ENCODE data around the gene PLVAP.

Gene PLVAP

DNA sequence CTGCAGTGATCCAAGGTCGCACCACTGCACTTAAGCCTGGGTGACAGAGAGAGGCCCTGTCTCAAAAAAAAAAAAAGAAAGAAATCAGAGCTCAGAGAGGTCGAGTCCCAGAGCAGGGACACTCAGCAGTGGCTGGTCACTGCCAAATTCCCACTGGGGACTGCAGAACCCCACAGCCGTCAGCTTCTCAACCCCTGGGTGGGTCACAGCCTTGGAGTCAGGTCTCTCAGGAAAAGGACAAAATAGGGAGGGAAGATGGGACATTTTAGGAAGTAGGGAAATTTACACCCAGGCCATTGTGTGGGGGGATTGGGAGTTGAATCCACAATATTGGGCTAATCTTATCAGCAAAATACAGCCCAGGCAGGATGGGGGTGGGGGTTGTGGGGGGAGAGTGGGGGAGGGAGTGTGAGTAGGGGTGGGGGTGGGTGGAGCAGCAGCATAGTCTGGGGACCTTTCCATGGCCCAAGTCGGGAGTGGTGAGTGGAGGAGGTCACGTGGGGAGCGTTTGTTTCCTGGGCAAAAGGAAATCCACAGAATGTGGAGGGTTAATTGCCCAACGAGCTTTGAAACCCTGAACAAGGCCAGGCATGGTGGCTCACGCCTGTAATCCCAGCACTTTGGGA lies 21.9 kb upstream of the PLVAP start:
- no peak for DNase-seq (ENCODE audit: low spot score)
- Histone ChIP-seq H3K4me3 (no peak overlapping the region), H3K27ac (no peak overlapping the region)
- TF ChIP-seq, protein P1, sequence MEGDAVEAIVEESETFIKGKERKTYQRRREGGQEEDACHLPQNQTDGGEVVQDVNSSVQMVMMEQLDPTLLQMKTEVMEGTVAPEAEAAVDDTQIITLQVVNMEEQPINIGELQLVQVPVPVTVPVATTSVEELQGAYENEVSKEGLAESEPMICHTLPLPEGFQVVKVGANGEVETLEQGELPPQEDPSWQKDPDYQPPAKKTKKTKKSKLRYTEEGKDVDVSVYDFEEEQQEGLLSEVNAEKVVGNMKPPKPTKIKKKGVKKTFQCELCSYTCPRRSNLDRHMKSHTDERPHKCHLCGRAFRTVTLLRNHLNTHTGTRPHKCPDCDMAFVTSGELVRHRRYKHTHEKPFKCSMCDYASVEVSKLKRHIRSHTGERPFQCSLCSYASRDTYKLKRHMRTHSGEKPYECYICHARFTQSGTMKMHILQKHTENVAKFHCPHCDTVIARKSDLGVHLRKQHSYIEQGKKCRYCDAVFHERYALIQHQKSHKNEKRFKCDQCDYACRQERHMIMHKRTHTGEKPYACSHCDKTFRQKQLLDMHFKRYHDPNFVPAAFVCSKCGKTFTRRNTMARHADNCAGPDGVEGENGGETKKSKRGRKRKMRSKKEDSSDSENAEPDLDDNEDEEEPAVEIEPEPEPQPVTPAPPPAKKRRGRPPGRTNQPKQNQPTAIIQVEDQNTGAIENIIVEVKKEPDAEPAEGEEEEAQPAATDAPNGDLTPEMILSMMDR (IDR thresholded peaks at IDR 0.05): no peak

DNA sequence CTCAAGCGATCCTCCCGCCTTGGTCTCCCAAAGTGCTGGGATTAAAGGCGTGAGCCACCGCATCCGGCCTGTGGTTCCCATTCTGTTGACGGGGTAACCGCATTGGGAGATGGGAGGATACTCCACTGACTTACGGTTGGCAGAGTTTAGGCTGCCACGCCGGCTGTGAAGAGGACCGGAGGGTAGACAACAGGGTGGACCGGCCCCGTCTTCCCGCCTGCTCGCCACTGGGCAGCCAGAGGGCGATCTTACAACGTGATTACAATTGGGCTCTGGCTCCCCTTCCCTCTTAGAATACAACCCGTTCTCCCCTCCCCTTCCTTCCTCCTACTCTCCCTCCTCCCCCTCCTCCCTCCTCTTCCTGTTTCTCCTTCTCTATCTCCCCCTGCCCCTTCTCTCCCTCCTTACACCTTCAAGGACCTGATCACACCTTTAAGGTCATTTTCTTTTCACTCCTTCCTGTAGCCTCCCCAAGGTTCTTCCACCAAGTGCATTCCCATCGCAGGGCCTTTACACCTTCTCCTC lies 17.8 kb upstream of the PLVAP start:
- no peak for DNase-seq (ENCODE audit: low spot score)
- Histone ChIP-seq H3K4me3 (no peak overlapping the region), H3K27ac (no peak overlapping the region)
- TF ChIP-seq, protein P1 (IDR thresholded peaks at IDR 0.05): no peak

DNA sequence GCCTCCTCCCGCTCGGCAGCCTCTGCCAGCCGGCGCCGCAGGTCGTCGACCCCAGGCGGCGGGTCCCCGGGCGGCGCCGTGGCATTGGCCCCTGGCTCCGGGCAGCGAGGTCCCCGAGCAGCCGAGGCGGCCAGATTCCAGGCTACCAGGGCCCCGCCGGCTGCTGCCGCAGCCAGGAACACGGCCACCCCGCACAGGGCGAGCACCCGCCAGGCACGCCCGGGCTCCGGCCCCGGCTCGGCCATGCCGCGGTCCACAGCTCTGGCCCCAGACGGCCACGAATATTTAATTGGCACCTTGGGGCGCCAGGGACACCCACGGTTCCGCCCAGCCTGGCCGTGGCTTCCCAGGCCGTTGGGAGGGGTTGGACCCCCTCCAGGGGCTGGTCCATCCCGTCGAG lies 16.8 kb upstream of the PLVAP start, which contains the start of gene CCDC194:
Gene CCDC194 (minus strand): TSS at position 283 of the 400 bp plus-strand sequence. CDS start 38 bp downstream, at position 245.
- Histone ChIP-seq H3K27ac (no peak within 1 kb of the TSS), H3K4me3 (no peak within 1 kb of the TSS)
- DNase-seq (ENCODE audit: low spot score): no peak
- TF ChIP-seq, protein P1 (IDR thresholded peaks at IDR 0.05): no peak

DNA sequence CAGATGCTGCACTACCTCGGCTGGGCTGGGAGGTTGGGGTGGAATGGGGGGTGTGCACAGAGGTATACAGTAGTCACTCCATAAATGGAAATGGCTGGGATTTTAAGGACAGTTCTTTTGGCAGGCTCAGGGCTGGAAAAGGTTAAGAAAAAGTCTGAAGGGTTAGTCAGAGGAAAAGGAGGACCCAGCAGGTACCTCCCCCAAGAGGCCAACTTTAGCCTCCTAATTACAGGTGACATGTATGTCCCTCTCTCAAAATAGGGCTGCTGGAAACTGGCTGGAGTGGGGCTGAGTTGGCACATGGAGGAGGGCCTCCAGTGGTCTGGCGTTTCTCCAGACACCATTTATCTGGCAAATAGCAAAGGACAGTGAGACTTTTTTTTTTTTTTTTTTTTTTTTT lies 15.9 kb upstream of the PLVAP start:
- TF ChIP-seq, protein P1 (IDR thresholded peaks at IDR 0.05): no peak
- DNase-seq (ENCODE audit: low spot score): no peak
- H3K27ac ChIP-seq: no peak overlapping the region
- H3K4me3 ChIP-seq: no peak overlapping the region

DNA sequence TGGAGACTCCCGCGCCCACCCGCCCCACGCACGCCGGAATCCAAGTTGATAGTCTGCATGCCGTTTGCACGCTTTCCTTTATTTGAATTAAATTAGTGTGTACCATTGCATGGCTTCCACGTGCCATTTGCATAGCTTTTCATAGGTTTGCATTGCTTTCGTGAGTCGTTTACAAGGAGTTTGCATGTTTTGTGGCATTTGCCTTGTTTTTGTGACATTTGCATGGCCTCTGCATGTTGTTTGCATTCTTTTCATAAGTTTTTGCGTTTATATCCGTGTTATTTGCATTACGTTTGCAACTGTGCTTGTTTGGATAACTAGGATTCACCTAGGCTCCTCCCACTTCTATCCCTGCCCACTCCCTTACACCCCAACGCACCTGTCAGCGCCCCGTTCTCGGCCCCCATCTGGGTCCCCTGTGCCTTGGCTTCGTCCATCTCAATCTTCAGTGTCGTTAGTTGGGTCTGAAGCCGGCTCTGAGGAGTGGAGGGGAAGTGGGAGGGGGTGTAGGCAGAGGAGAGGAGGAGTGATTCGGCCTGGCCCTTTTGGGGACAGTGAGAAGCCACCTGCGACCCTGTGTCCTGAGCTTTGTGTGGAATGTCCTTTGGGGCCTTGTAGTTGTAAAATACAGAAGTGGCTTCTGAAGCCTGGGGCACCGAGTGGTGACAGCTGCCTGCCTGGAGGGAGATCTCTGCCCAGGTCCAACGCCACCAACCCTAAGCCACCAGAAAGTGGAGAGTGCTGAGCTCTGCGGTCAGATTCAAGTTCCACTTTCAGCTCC lies 14.4 kb upstream of the PLVAP start:
- H3K4me3 ChIP-seq: peak overlapping the region; percentile 72
- DNase-seq (ENCODE audit: low spot score): no peak
- TF ChIP-seq, protein P1 (IDR thresholded peaks at IDR 0.05): no peak
- H3K27ac ChIP-seq: no peak overlapping the region

DNA sequence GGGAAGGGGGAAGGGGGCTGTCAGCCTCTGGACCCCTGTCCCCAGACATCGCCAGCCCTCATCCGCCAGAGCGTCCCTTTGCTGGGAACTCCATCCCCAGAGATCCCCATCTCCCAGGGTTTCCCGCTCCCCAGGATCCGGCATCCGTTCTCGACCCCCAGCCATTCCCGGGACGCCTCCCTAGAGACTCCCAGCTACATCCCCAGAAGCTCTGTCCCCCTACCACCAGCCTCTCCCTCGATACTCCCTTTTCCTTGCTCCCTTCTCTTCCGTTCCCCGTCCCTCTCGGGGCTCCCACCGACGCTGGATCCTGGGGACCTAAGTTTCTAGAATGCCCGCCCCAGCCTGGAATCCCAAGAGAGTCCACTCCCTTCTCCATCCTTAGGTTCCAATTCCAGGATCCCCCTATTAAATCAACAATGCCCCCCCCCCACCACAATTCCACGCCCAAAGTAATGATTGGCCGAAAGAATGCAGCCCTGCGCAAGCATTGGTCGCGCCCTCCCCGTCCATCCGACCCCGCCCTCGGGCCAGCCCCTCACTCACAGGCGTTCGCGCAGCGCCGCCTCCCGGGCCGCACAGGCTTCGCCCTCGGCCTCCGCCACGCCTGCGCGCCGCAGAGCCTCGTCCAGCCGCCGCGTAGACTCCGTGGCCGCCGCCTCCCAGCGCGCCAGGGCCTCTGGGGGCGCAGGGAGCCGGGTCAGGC lies 13.7 kb upstream of the PLVAP start:
- Histone ChIP-seq H3K27ac (peak overlapping the region in 1 of 2 donors; percentile 19), H3K4me3 (peak overlapping the region; percentile 72)
- DNase-seq (ENCODE audit: low spot score): peak; percentile 93
- TF ChIP-seq, protein P1 (IDR thresholded peaks at IDR 0.05): peak; percentile 81

Measured in coronary artery (tissue), 2 donors.